OCI-LY3 (cell line): ENCODE data around the gene SPACA4.

ENCODE experiments used
- H2AFZ ChIP-seq: fragments of 200-600, 300-600 bp; shearing (Covaris generic); 2 replicates; pipeline ENCODE4 v1.6.0; 2014; ENCODE audit warnings: antibody characterized with exemption, low read depth, low read length
- H3K27ac ChIP-seq: fragments of 200-600, 300-600 bp; sonication (generic); 2 replicates; pipeline ENCODE4 v1.5.1; 2014; ENCODE audit warnings: mild to moderate bottlenecking, low read length, moderate library complexity, mixed read lengths
- H3K27me3 ChIP-seq: fragments of 200-600, 300-600 bp; sonication (generic); 2 replicates; pipeline ENCODE4 v1.6.1; 2014; ENCODE audit warnings: low read depth, low read length, mixed read lengths
- H3K36me3 ChIP-seq: fragments of 200-600, 300-600 bp; sonication (generic); replicated peaks from 2 replicates; pipeline ENCODE3; 2014; ENCODE audit warnings: low read depth, low read length, mixed read lengths
- H3K4me1 ChIP-seq: fragments of 300-600, 200-600 bp; sonication (generic); 2 replicates; pipeline ENCODE4 v1.6.1; 2014; ENCODE audit warnings: low read length, mixed read lengths
- H3K4me2 ChIP-seq: fragments of 200-600, 300-600 bp; sonication (generic); 2 replicates; pipeline ENCODE4 v1.6.1; 2014; ENCODE audit warnings: low read length, mixed read lengths
- H3K4me3 ChIP-seq: fragments of 300-600, 200-600 bp; sonication (generic); 2 replicates; pipeline ENCODE4 v1.5.1; 2014; ENCODE audit warnings: antibody characterized with exemption, mild to moderate bottlenecking, low read length, moderate library complexity
- H3K79me2 ChIP-seq: fragments of 300-600, 200-600 bp; shearing (Covaris generic); 2 replicates; pipeline ENCODE4 v1.6.1; 2014; ENCODE audit warnings: mild to moderate bottlenecking, low read length, mixed read lengths
- H3K9ac ChIP-seq: fragments of 300-600, 200-600 bp; shearing (Covaris generic); 2 replicates; pipeline ENCODE4 v1.6.0; 2014; ENCODE audit warnings: mild to moderate bottlenecking, low read length, moderate library complexity
- H3K9me3 ChIP-seq: fragments of 200-600, 300-600 bp; shearing (Covaris generic); 2 replicates; pipeline ENCODE4 v1.6.1; 2014; ENCODE audit warnings: low read length, mixed read lengths; ENCODE audit not compliant: insufficient read depth
- H4K20me1 ChIP-seq: fragments of 200-600, 300-600 bp; sonication (generic); 2 replicates; pipeline ENCODE4 v1.6.1; 2016; ENCODE audit warnings: low read length, mixed read lengths; ENCODE audit not compliant: insufficient read depth
- EZH2phosphoT487 ChIP-seq: fragments of 200-600 bp; shearing (Covaris generic); IDR thresholded peaks from 2 replicates; pipeline ENCODE4 v1.6.1; 2018; ENCODE audit warnings: antibody characterized with exemption, mixed run types, low read depth
- TF ChIP-seq, protein P1 (sequence below): fragments of 200-600, 300-600 bp; sonication (generic); IDR thresholded peaks from 2 replicates; pipeline ENCODE4 v1.5.1; 2014; ENCODE audit warnings: antibody characterized with exemption, low read length, low read depth

The SPACA4 gene, protein sequence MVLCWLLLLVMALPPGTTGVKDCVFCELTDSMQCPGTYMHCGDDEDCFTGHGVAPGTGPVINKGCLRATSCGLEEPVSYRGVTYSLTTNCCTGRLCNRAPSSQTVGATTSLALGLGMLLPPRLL

DNA sequence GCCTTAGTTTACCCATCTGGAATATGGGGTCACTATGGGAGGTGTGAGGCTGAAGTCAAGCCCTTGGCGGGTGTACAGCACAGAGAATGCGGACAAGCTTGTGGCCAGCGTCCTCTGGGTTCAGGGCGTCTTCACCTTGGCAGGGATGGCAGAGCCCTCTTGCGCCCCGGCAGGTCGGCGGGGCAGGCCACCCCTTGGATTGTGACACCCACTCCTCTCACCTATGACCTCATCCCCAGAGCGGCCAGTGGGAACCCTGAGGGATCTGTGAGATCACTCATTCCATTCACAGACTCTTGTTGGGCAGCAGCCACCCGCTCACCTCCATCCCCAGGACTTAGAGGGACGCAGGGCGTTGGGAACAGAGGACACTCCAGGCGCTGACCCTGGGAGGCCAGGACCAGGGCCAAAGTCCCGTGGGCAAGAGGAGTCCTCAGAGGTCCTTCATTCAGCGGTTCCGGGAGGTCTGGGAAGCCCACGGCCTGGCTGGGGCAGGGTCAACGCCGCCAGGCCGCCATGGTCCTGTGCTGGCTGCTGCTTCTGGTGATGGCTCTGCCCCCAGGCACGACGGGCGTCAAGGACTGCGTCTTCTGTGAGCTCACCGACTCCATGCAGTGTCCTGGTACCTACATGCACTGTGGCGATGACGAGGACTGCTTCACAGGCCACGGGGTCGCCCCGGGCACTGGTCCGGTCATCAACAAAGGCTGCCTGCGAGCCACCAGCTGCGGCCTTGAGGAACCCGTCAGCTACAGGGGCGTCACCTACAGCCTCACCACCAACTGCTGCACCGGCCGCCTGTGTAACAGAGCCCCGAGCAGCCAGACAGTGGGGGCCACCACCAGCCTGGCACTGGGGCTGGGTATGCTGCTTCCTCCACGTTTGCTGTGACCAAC, at the start of gene SPACA4:
TSS of gene SPACA4 (plus strand) at position 280 of the 896 bp plus-strand sequence. CDS start at position 517, 237 bp downstream.
- no peak within 1 kb of the TSS for H3K4me2 ChIP-seq
- H4K20me1 ChIP-seq, result no peaks in the 10 kb centered on the region
- no peaks in the 10 kb centered on the region for H3K36me3 ChIP-seq
- H3K4me1 ChIP-seq, result peaks cover 14% of the 10 kb centered on the region
- H3K9ac ChIP-seq, result no peak within 1 kb of the TSS
- no peak within 1 kb of the TSS for H2AFZ ChIP-seq
- no peak within 1 kb of the TSS for H3K27ac ChIP-seq
- H3K79me2 ChIP-seq, result no peaks in the 10 kb centered on the region
- no peak for TF ChIP-seq EZH2phosphoT487
- TF ChIP-seq, protein P1, sequence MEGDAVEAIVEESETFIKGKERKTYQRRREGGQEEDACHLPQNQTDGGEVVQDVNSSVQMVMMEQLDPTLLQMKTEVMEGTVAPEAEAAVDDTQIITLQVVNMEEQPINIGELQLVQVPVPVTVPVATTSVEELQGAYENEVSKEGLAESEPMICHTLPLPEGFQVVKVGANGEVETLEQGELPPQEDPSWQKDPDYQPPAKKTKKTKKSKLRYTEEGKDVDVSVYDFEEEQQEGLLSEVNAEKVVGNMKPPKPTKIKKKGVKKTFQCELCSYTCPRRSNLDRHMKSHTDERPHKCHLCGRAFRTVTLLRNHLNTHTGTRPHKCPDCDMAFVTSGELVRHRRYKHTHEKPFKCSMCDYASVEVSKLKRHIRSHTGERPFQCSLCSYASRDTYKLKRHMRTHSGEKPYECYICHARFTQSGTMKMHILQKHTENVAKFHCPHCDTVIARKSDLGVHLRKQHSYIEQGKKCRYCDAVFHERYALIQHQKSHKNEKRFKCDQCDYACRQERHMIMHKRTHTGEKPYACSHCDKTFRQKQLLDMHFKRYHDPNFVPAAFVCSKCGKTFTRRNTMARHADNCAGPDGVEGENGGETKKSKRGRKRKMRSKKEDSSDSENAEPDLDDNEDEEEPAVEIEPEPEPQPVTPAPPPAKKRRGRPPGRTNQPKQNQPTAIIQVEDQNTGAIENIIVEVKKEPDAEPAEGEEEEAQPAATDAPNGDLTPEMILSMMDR, result no peak
- no peak within 1 kb of the TSS for H3K4me3 ChIP-seq
- no peaks in the 10 kb centered on the region for H3K27me3 ChIP-seq
- no peaks in the 10 kb centered on the region for H3K9me3 ChIP-seq

DNA sequence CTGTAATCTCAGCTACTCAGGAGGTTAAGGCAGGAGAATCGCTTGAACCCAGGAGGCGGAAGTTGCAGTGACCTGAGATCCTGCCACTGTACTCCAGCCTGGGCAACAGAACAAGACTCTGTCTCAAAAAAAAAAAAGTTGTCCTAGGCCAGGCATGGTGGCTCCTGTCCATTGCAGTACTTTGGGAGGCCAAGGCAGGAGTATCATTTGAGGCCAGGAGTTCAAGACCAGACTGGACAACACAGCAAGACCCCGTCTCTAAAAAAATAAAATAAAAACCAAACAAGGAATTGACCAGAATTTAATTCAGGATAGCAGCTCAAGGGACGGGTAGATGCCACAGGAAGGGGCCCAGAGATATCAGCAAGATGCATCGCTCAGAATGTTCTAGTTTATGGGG, 49.7 kb upstream of the SPACA4 start:
- no peak for TF ChIP-seq EZH2phosphoT487
- TF ChIP-seq, protein P1, result no peak
- no peaks in the 10 kb centered on the region for H4K20me1 ChIP-seq
- H3K27me3 ChIP-seq, result 0 out of 2 replicates have a peak, but pooled peaks cover under 1% of the 10 kb centered on the region
- no peak overlapping the region for H2AFZ ChIP-seq
- no peak overlapping the region for H3K9ac ChIP-seq
- no peaks in the 10 kb centered on the region for H3K79me2 ChIP-seq
- H3K36me3 ChIP-seq, result no peaks in the 10 kb centered on the region
- no peaks in the 10 kb centered on the region for H3K4me1 ChIP-seq
- no peak overlapping the region for H3K4me2 ChIP-seq
- no peaks in the 10 kb centered on the region for H3K9me3 ChIP-seq
- no peak overlapping the region for H3K4me3 ChIP-seq
- H3K27ac ChIP-seq, result no peak overlapping the region

DNA sequence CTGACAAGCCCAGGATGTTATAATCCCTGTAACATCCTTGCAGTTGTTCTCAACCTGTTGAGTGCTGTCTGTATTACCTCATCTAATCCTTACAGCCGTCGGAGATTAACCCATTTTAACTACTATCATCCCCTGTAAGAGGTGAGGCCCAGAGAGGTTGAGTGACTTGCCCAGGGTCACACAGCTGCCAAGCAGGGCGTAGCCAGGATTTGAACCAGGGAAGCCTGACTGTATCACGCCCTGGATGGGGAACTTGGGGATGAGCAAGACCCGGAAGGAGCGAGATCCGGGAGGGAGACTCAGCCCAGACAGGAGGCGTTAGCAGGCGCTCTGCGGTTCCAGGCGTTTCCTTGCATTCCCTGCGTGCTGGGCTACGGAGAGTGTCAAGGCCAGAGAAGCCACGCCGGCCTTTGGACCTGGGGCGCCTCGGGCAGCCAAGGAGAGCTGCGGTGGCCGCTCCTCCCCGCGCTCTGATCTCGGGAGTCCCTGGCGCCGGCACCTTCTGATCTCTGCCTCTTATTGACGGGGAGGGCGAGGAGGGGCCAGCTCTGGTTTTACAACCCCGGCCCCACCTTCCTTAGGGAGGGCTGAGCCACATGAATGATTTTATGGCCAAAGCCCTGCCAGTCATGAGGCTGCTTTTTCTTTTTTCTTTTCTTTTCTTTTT, 48.4 kb upstream of the SPACA4 start:
- H2AFZ ChIP-seq, result no peak overlapping the region
- no peaks in the 10 kb centered on the region for H4K20me1 ChIP-seq
- no peaks in the 10 kb centered on the region for H3K4me1 ChIP-seq
- no peaks in the 10 kb centered on the region for H3K27me3 ChIP-seq
- TF ChIP-seq, protein P1, result no peak
- TF ChIP-seq EZH2phosphoT487, result no peak
- H3K27ac ChIP-seq, result no peak overlapping the region
- no peak overlapping the region for H3K4me3 ChIP-seq
- no peaks in the 10 kb centered on the region for H3K9me3 ChIP-seq
- no peak overlapping the region for H3K4me2 ChIP-seq
- no peak overlapping the region for H3K9ac ChIP-seq
- H3K36me3 ChIP-seq, result no peaks in the 10 kb centered on the region
- no peaks in the 10 kb centered on the region for H3K79me2 ChIP-seq

DNA sequence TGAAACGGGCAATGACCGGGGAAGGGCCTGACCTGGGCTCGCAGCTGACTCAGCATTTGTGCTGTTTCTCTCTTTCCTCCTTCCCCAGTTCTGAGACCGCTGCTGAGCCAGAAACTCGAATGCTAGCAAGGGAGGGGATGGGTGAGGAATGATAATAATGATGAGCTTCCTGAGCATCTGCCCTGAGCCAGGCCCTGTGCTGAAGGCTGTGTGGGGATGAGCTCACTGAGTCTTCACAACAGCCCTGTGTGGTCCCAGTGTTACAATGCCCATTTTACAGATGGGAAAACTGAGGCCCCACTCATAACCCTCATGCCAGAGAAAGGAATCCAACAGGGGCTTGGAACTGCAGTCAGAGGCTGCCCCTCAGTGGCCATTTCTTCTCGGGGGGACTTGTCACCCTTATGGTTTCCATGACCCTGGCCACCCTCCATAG, 46.4 kb upstream of the SPACA4 start:
- Histone ChIP-seq H3K4me3 (no peak overlapping the region), H3K4me1 (no peaks in the 10 kb centered on the region), H4K20me1 (no peaks in the 10 kb centered on the region), H3K4me2 (no peak overlapping the region), H3K27ac (no peak overlapping the region), H3K36me3 (no peaks in the 10 kb centered on the region), H3K9me3 (no peaks in the 10 kb centered on the region), H3K27me3 (no peaks in the 10 kb centered on the region), H3K9ac (no peak overlapping the region), H3K79me2 (no peaks in the 10 kb centered on the region), H2AFZ (no peak overlapping the region)
- TF ChIP-seq, protein P1, result peak; percentile 45
- TF ChIP-seq EZH2phosphoT487, result no peak
